Muscle of back (tissue), 11 donors: ENCODE data around the gene CLBA1. TPM values are rescaled to one million over a fixed set of nuclear protein-coding genes. Genes with fewer than 3 reads are reported as not detected.
"Not testable (repeated sequence)": the region's sequence is repeated elsewhere in the genome, so short reads cannot be mapped to it uniquely, and the experiment has no call there.

Experiments used
- DNase-seq, 3 donors: peaks; one replicate each; pipeline versions ENCODE4 v3.0.0 to v3.0.0-alpha.2; 2013
- polyA plus RNA-seq, 10 donors: library from polyadenylated mRNA; unstranded; fragments of 120-200 nt; gene quantifications; one replicate each; pipeline ENCODE4 v1.2.1, GENCODE V29; 2013; ENCODE audit not compliant: insufficient read length in 10 of 10

CLBA1 gene
- polyA plus RNA-seq, 10 donors, result 2.6 to 6.7 (median 4.4) TPM

GRCh38 chr14:105022276-105022670 is 36.7 kb downstream of the CLBA1 start:
- no peak for DNase-seq

- DNase-seq, result no peak
Measured at GRCh38 chr14:105023144-105023543, 37.6 kb downstream of the CLBA1 start.

- no peak for DNase-seq
Measured at GRCh38 chr14:105023791-105024480, 38.3 kb downstream of the CLBA1 start.

GRCh38 chr14:105025429-105025828 is 39.8 kb downstream of the CLBA1 start:
- no peak for DNase-seq

- no peak for DNase-seq
Measured at GRCh38 chr14:105026033-105026785, 40.6 kb downstream of the CLBA1 start.

- DNase-seq, result no peak
Measured at GRCh38 chr14:105026802-105027563, 41.4 kb downstream of the CLBA1 start.

GRCh38 chr14:105027718-105028117 is 42.1 kb downstream of the CLBA1 start:
- not testable (repeated sequence) for DNase-seq

GRCh38 chr14:105028251-105028927 is 42.8 kb downstream of the CLBA1 start:
- DNase-seq, result no peak

- DNase-seq, result no peak
Measured at GRCh38 chr14:105029402-105029801, 43.8 kb downstream of the CLBA1 start.

- no peak for DNase-seq
Measured at GRCh38 chr14:105030194-105030593, 44.6 kb downstream of the CLBA1 start.

- no peak for DNase-seq
Measured at GRCh38 chr14:105030836-105031396, 45.3 kb downstream of the CLBA1 start.

- DNase-seq, result not testable (repeated sequence)
Measured at GRCh38 chr14:105032451-105032901, 46.9 kb downstream of the CLBA1 start.

- not testable (repeated sequence) for DNase-seq
Measured at GRCh38 chr14:105033412-105033900, 47.9 kb downstream of the CLBA1 start.

- DNase-seq, result no peak
Measured at GRCh38 chr14:105034315-105035039, 48.9 kb downstream of the CLBA1 start.

GRCh38 chr14:105035616-105036015 is 50.0 kb downstream of the CLBA1 start:
- not testable (repeated sequence) for DNase-seq

GRCh38 chr14:105039458-105040205 is 54.0 kb downstream of the CLBA1 start:
- DNase-seq, result no peak

- DNase-seq, result no peak
Measured at GRCh38 chr14:105041841-105042765, 56.5 kb downstream of the CLBA1 start.

GRCh38 chr14:105042813-105043212 is 57.2 kb downstream of the CLBA1 start:
- DNase-seq, result no peak

GRCh38 chr14:105043641-105044040 is 58.1 kb downstream of the CLBA1 start:
- no peak for DNase-seq
